GM23338 (cell line): ENCODE results near the gene CHST6. TPM values are rescaled to one million over a fixed set of nuclear protein-coding genes. Genes with fewer than 3 reads are reported as not detected.
"Not testable (repeated sequence)": the region's sequence is repeated elsewhere in the genome, so short reads cannot be mapped to it uniquely, and the experiment has no call there.

Experiments used
- ATAC-seq: fragments of 200-7000 bp; cut with Tn5 transposase; 3 replicates; pipeline ENCODE4 v1.9.1; 2020
- DNase-seq: peaks from one replicate; pipeline ENCODE4 v3.0.0-alpha.2; 2015; ENCODE audit warnings: low spot score
- H2AFZ ChIP-seq: fragments of 200-600 bp; sonication (generic); 2 replicates; pipeline ENCODE4 v1.8.0; 2016; ENCODE audit warnings: antibody characterized with exemption, mild to moderate bottlenecking, moderate library complexity
- H3F3A ChIP-seq: fragments of 200-600 bp; sonication (generic); replicated peaks from 2 replicates; pipeline ENCODE4 v1.8.0; 2017; ENCODE audit warnings: antibody characterized with exemption, mixed run types, low read depth
- H3K27ac ChIP-seq: fragments of 200-600 bp; sonication (generic); 2 replicates; pipeline ENCODE4 v1.6.1; 2016; ENCODE audit warnings: low read depth
- H3K27me3 ChIP-seq: fragments of 200-600 bp; sonication (generic); 2 replicates; pipeline ENCODE4 v1.8.0; 2016; ENCODE audit warnings: mild to moderate bottlenecking, mixed run types, moderate library complexity; ENCODE audit not compliant: insufficient read depth
- H3K36me3 ChIP-seq: fragments of 200-600 bp; sonication (generic); 2 replicates; pipeline ENCODE4 v1.8.0; 2016; ENCODE audit warnings: mild to moderate bottlenecking; ENCODE audit not compliant: insufficient read depth
- H3K4me1 ChIP-seq: fragments of 200-600 bp; sonication (generic); 2 replicates; pipeline ENCODE4 v1.8.0; 2016; ENCODE audit warnings: mild to moderate bottlenecking, moderate library complexity; ENCODE audit not compliant: insufficient read depth
- H3K4me2 ChIP-seq: fragments of 200-600 bp; sonication (generic); 2 replicates; pipeline ENCODE4 v1.7.1; 2017; ENCODE audit warnings: mixed run types
- H3K4me3 ChIP-seq: fragments of 200-600 bp; sonication (generic); 2 replicates; pipeline ENCODE4 v1.6.1; 2016; ENCODE audit warnings: mixed run types
- H3K79me2 ChIP-seq: fragments of 200-600 bp; sonication (generic); replicated peaks from 2 replicates; pipeline ENCODE4 v1.8.0; 2017; ENCODE audit warnings: mild to moderate bottlenecking; ENCODE audit not compliant: insufficient read depth
- H3K9me2 ChIP-seq: fragments of 200-600 bp; sonication (generic); 2 replicates; pipeline ENCODE4 v1.8.0; 2017; ENCODE audit not compliant: insufficient read depth
- H4K20me1 ChIP-seq: fragments of 200-600 bp; sonication (generic); replicated peaks from 2 replicates; pipeline ENCODE4 v1.8.0; 2017; ENCODE audit warnings: mild to moderate bottlenecking; ENCODE audit not compliant: insufficient read depth
- H3K27ac Mint-ChIP-seq: 2 replicates; pipeline ENCODE4 v1.8.0; 2020; ENCODE audit warnings: inconsistent platforms, mild to moderate bottlenecking, moderate library complexity, mixed read lengths
- H3K27me3 Mint-ChIP-seq: 3 replicates; pipeline ENCODE4 v1.8.0; 2022; ENCODE audit warnings: low read depth, mild to moderate bottlenecking, moderate library complexity, mixed read lengths, inconsistent platforms; ENCODE audit not compliant: insufficient read depth, poor library complexity
- H3K36me3 Mint-ChIP-seq: 3 replicates; pipeline ENCODE4 v1.8.0; 2021; ENCODE audit warnings: low read depth, mild to moderate bottlenecking, inconsistent platforms, moderate library complexity, mixed read lengths
- H3K4me1 Mint-ChIP-seq: 3 replicates; pipeline ENCODE4 v1.8.0; 2020; ENCODE audit warnings: mild to moderate bottlenecking, inconsistent platforms, mixed read lengths
- H3K4me3 Mint-ChIP-seq: 3 replicates; pipeline ENCODE4 v1.8.0; 2021; ENCODE audit warnings: moderate library complexity, mild to moderate bottlenecking, inconsistent platforms, mixed read lengths
- H3K9me3 Mint-ChIP-seq: 3 replicates; pipeline ENCODE4 v1.8.0; 2020; ENCODE audit warnings: moderate library complexity, mild to moderate bottlenecking, inconsistent platforms, mixed read lengths
- CTCF ChIP-seq, 2 experiments: fragments of 200-600 bp in 1 of 2; sonication (generic) in 1 of 2; conservative IDR thresholded peaks; 2 replicates each; pipeline versions ENCODE4 v1.5.1 to v1.6.1; 2016 to 2017; ENCODE audit warnings: antibody characterized with exemption in 2 of 2, low read depth in 2 of 2, mild to moderate bottlenecking in 2 of 2, moderate library complexity in 1 of 2
- EZH2phosphoT487 ChIP-seq: fragments of 200-600 bp; sonication (generic); IDR thresholded peaks from one replicate; pipeline ENCODE4 v1.8.1; 2018; ENCODE audit warnings: antibody characterized with exemption; ENCODE audit not compliant: unreplicated experiment
- JUNB ChIP-seq: IDR thresholded peaks from one replicate; pipeline ENCODE4 v1.6.1; 2016; ENCODE audit warnings: antibody characterized with exemption; ENCODE audit not compliant: unreplicated experiment
- ZNF114 ChIP-seq: fragments of 250-450 bp; sonication (Bioruptor Pico); IDR thresholded peaks from 2 replicates; pipeline ENCODE4 v1.5.0; 2020; ENCODE audit warnings: mild to moderate bottlenecking, moderate library complexity
- ZNF331 ChIP-seq: fragments of 250-450 bp; sonication (Bioruptor Pico); IDR thresholded peaks from 2 replicates; pipeline ENCODE4 v1.5.0; 2020; ENCODE audit warnings: low read depth, mild to moderate bottlenecking, moderate library complexity
- ZNF462 ChIP-seq: fragments of 250-450 bp; sonication (Bioruptor Pico); IDR thresholded peaks from 2 replicates; pipeline ENCODE4 v1.5.0; 2020; ENCODE audit warnings: mild to moderate bottlenecking, moderate library complexity
- polyA plus RNA-seq: library from polyadenylated mRNA; unstranded; fragments of >200 nt; fragmentation: Nextera tagmentation; extraction: Ambion mirVana; gene quantifications from 2 replicates; pipeline ENCODE4 v1.2.1, GENCODE V29; 2016
- total RNA-seq: library from RNA; depleted of rRNA; stranded (reverse); fragments of >200 nt; shearing (Covaris generic); gene quantifications from 2 replicates; pipeline ENCODE4 v1.2.3, GENCODE V29; 2014

CHST6 gene
- total and polyA plus RNA-seq, 2 experiments from 2014 or later, result 2.7 to 22.2 TPM

- H3K36me3 ChIP-seq, result no peaks in the 10 kb centered on the region
- H3K4me2 ChIP-seq, result no peak overlapping the region
- Mint-ChIP-seq H3K9me3 (no peaks in the 10 kb centered on the region), H3K27me3 (no peaks in the 10 kb centered on the region), H3K27ac (no peak overlapping the region), H3K4me3 (no peak overlapping the region), H3K4me1 (peaks cover 3% of the 10 kb centered on the region; the same call in 1 of the 3 replicates), H3K36me3 (no peaks in the 10 kb centered on the region)
- H3F3A ChIP-seq, result no peaks in the 10 kb centered on the region
- no peaks in the 10 kb centered on the region for H3K27me3 ChIP-seq
- DNase-seq, result no peak
- H3K9me2 ChIP-seq, result no peaks in the 10 kb centered on the region
- no peak overlapping the region for H2AFZ ChIP-seq
- no peaks in the 10 kb centered on the region for H3K4me1 ChIP-seq
- H3K79me2 ChIP-seq, result no peaks in the 10 kb centered on the region
- no peak overlapping the region for H3K4me3 ChIP-seq
- no peaks in the 10 kb centered on the region for H4K20me1 ChIP-seq
- H3K27ac ChIP-seq, result no peak overlapping the region
- no peak for TF ChIP-seq ZNF462
- no peak for TF ChIP-seq CTCF (conservative IDR thresholded peaks at IDR 0.05; ENCODE audit: low read depth in 2 of 2)
- TF ChIP-seq ZNF114 (CRISPR knock-in tag), result no peak
- no peak for TF ChIP-seq ZNF331 (CRISPR knock-in tag)
- TF ChIP-seq EZH2phosphoT487, result no peak
- TF ChIP-seq JUNB, result no peak
- no peak for ATAC-seq
These were observed 7.8 kb upstream of the CHST6 start for GRCh38 chr16:75502916-75503605.

GRCh38 chr16:75501820-75502219 is 6.6 kb upstream of the CHST6 start:
- H3K27ac Mint-ChIP-seq, H3K4me3 ChIP-seq, DNase-seq, H3K27me3 Mint-ChIP-seq, H3K27ac ChIP-seq, H3K4me1 ChIP-seq, H4K20me1 ChIP-seq, H3K4me1 Mint-ChIP-seq, H3K79me2 ChIP-seq, H3K9me3 Mint-ChIP-seq, H2AFZ ChIP-seq, H3K36me3 ChIP-seq, H3K4me2 ChIP-seq, H3K36me3 Mint-ChIP-seq, ATAC-seq, H3K9me2 ChIP-seq, H3F3A ChIP-seq, H3K4me3 Mint-ChIP-seq, H3K27me3 ChIP-seq: not testable (repeated sequence)
